Spinal cord (tissue), 10 donors: ENCODE results near the gene LRCH4. TPM values are rescaled to one million over a fixed set of nuclear protein-coding genes. Genes with fewer than 3 reads are reported as not detected.

Experiments
- DNase-seq, 6 donors: peaks; one replicate each; pipeline versions ENCODE4 v3.0.0 to v3.0.0-alpha.2; 2013 to 2015; ENCODE audit warnings: low spot score in 6 of 6, low read depth in 4 of 6
- H3K27ac ChIP-seq: one replicate; pipeline ENCODE4 v1.5.1; 2013; ENCODE audit warnings: low read depth, low read length, control low read depth
- H3K27me3 ChIP-seq: one replicate; pipeline ENCODE4 v1.6.1; 2013; ENCODE audit warnings: low read length; ENCODE audit not compliant: control insufficient read depth, insufficient read depth
- H3K36me3 ChIP-seq: one replicate; pipeline ENCODE4 v1.6.1; 2013; ENCODE audit warnings: low read length; ENCODE audit not compliant: control insufficient read depth, insufficient read depth
- H3K4me1 ChIP-seq: one replicate; pipeline ENCODE4 v1.6.1; 2013; ENCODE audit warnings: low read length; ENCODE audit not compliant: control insufficient read depth, insufficient read depth
- H3K4me3 ChIP-seq: one replicate; pipeline ENCODE4 v1.5.1; 2013; ENCODE audit warnings: low read depth, low read length, control low read depth
- H3K9me3 ChIP-seq: one replicate; pipeline ENCODE4 v1.6.1; 2013; ENCODE audit warnings: low read length; ENCODE audit not compliant: control insufficient read depth, insufficient read depth
- WGBS: methylation state at CpG from one replicate; pipeline ENCODE4 v1.1.5; 2013; ENCODE audit warnings: missing lambda C conversion rate; ENCODE audit not compliant: insufficient coverage; 5-methylcytosine and 5-hydroxymethylcytosine counted together
- long read RNA-seq, 4 donors: transcript quantifications; one replicate each; lab custom pipeline, GENCODE V29; 2026
- polyA plus RNA-seq, 2 donors: library from polyadenylated mRNA; unstranded; fragments of 120-200 nt; gene quantifications; one replicate each; pipeline ENCODE4 v1.2.1, GENCODE V29; 2013; ENCODE audit not compliant: insufficient read length in 2 of 2
- total RNA-seq, 2 donors: library from RNA; depleted of rRNA in 1 of 2; stranded (reverse); fragments of 120-200 nt in 1 of 2; fragments of >200 nt in 1 of 2; gene quantifications; one replicate each; pipeline versions ENCODE4 v1.2.3 to v1.2.4, GENCODE V29; 2013 to 2014
- donor health status: healthy.

LRCH4 gene
- total RNA-seq = 10 to 100 TPM in 1 of 2 donors, 1 to 10 TPM in 1; 9.6 to 17.2 TPM
- 10 to 100 TPM; 41.0 to 61.3 TPM for polyA plus RNA-seq
- long read RNA-seq, donor 1, partial matches to known transcripts = 0 of 8 reads
- long read RNA-seq, donor 1, other reads (novel, unspliced or antisense) = 0 of 8 reads
- long read RNA-seq, donor 2, partial matches to known transcripts = 0 of 2 reads
- long read RNA-seq, donor 2, other reads (novel, unspliced or antisense) = 0 of 2 reads
- long read RNA-seq, donor 3, partial matches to known transcripts = 0 of 3 reads
- long read RNA-seq, donor 3, other reads (novel, unspliced or antisense) = 0 of 3 reads
- long read RNA-seq, donor 4, transcript LRCH4-201 (18 exons, 2,552 nt) = major isoform, 6 of 19 reads
- long read RNA-seq, donor 4, partial matches to known transcripts = 6 of 19 reads
- long read RNA-seq, donor 4, other reads (novel, unspliced or antisense) = 0 of 19 reads

GRCh38 chr7:100585511-100586265 is at the start of gene LRCH4:
LRCH4 (minus strand) TSS chr7:100586129; CDS start chr7:100586100, 29 bp downstream.
- Histone ChIP-seq H3K4me1 (peaks cover 50% of the 10 kb centered on the region), H3K4me3 (peak within 1 kb of the TSS; percentile 96), H3K36me3 (peaks cover 35% of the 10 kb centered on the region), H3K27ac (peak within 1 kb of the TSS; percentile 88), H3K9me3 (no peaks in the 10 kb centered on the region), H3K27me3 (no peaks in the 10 kb centered on the region)
- peak in 1 of 6 donors; percentile 57 for DNase-seq
- WGBS = under 1% methylated on average over 57 of the region's 61 CpGs

- no peaks in the 10 kb centered on the region for H3K9me3 ChIP-seq
- peaks cover 13% of the 10 kb centered on the region for H3K4me1 ChIP-seq
- peaks cover 12% of the 10 kb centered on the region for H3K36me3 ChIP-seq
- no peak overlapping the region for H3K27ac ChIP-seq
- H3K27me3 ChIP-seq = peaks cover 9% of the 10 kb centered on the region
- H3K4me3 ChIP-seq = peak overlapping the region; percentile 35
- DNase-seq = peak in 3 of 6 donors; percentile 19 to 65 (median 65)
- 2% methylated on average over 67 of the region's 72 CpGs for WGBS
Measured at GRCh38 chr7:100632951-100633717, 47.2 kb upstream of the LRCH4 start.

GRCh38 chr7:100630066-100630465 is 44.1 kb upstream of the LRCH4 start:
- H3K36me3 ChIP-seq = peaks cover 23% of the 10 kb centered on the region
- no peak overlapping the region for H3K27ac ChIP-seq
- WGBS = 100% methylated on average over 1 of the region's 4 CpGs
- DNase-seq = no peak
- no peaks in the 10 kb centered on the region for H3K9me3 ChIP-seq
- peaks cover 9% of the 10 kb centered on the region for H3K27me3 ChIP-seq
- H3K4me3 ChIP-seq = no peak overlapping the region
- H3K4me1 ChIP-seq = peaks cover 30% of the 10 kb centered on the region

- Histone ChIP-seq H3K36me3 (peaks cover 23% of the 10 kb centered on the region), H3K9me3 (no peaks in the 10 kb centered on the region), H3K4me1 (peaks cover 30% of the 10 kb centered on the region), H3K27ac (no peak overlapping the region), H3K27me3 (peaks cover 6% of the 10 kb centered on the region), H3K4me3 (no peak overlapping the region)
- no peak for DNase-seq
- 72% methylated on average over 11 of the region's 11 CpGs for WGBS
Measured at GRCh38 chr7:100629117-100629716, 43.3 kb upstream of the LRCH4 start.

GRCh38 chr7:100627238-100627549 is 41.3 kb upstream of the LRCH4 start:
- 82% methylated on average over 20 of the region's 21 CpGs for WGBS
- H3K9me3 ChIP-seq = no peaks in the 10 kb centered on the region
- H3K27me3 ChIP-seq = no peaks in the 10 kb centered on the region
- H3K4me3 ChIP-seq = no peak overlapping the region
- H3K4me1 ChIP-seq = peaks cover 17% of the 10 kb centered on the region
- peaks cover 26% of the 10 kb centered on the region for H3K36me3 ChIP-seq
- no peak overlapping the region for H3K27ac ChIP-seq
- DNase-seq = no peak

- Histone ChIP-seq H3K4me1 (peaks cover 17% of the 10 kb centered on the region), H3K27ac (no peak overlapping the region), H3K9me3 (no peaks in the 10 kb centered on the region), H3K36me3 (peaks cover 27% of the 10 kb centered on the region), H3K4me3 (no peak overlapping the region), H3K27me3 (no peaks in the 10 kb centered on the region)
- 3% methylated on average over 32 of the region's 37 CpGs for WGBS
- DNase-seq = peak in 2 of 6 donors; percentile 89
Measured at GRCh38 chr7:100626530-100627237, 40.8 kb upstream of the LRCH4 start.

GRCh38 chr7:100626055-100626454 is 40.1 kb upstream of the LRCH4 start:
- H3K36me3 ChIP-seq = peaks cover 33% of the 10 kb centered on the region
- H3K4me3 ChIP-seq = no peak overlapping the region
- WGBS = 0% methylated on average over 1 of the region's 3 CpGs
- H3K27me3 ChIP-seq = no peaks in the 10 kb centered on the region
- H3K4me1 ChIP-seq = peaks cover 17% of the 10 kb centered on the region
- H3K27ac ChIP-seq = no peak overlapping the region
- no peak for DNase-seq
- no peaks in the 10 kb centered on the region for H3K9me3 ChIP-seq

GRCh38 chr7:100623951-100624824 is 38.3 kb upstream of the LRCH4 start:
- H3K36me3 ChIP-seq = peaks cover 41% of the 10 kb centered on the region
- 92% methylated on average over 7 of the region's 15 CpGs for WGBS
- no peak overlapping the region for H3K4me3 ChIP-seq
- H3K4me1 ChIP-seq = peaks cover 17% of the 10 kb centered on the region
- H3K9me3 ChIP-seq = no peaks in the 10 kb centered on the region
- H3K27ac ChIP-seq = no peak overlapping the region
- H3K27me3 ChIP-seq = no peaks in the 10 kb centered on the region
- no peak for DNase-seq
